Breast epithelium (tissue), 4 donors: ENCODE measurements around the gene TMEM147. TPM values are rescaled to one million over a fixed set of nuclear protein-coding genes. Genes with fewer than 3 reads are reported as not detected.

Experiments
- DNase-seq, 2 donors: peaks; one replicate each; pipeline ENCODE4 v3.0.0-alpha.2; 2019; ENCODE audit warnings: low spot score in 2 of 2
- H3K27ac ChIP-seq, 2 donors: fragments of 200-600 bp; sonication (generic) in 1 of 2; one replicate each; pipeline ENCODE4 v1.5.1; 2016 to 2019; ENCODE audit warnings: mild to moderate bottlenecking in 1 of 2
- H3K27me3 ChIP-seq, 2 donors: fragments of 200-600 bp; sonication (generic) in 1 of 2; one replicate each; pipeline versions ENCODE4 v1.5.1 to v1.6.0; 2017 to 2019; ENCODE audit warnings: control low read depth in 1 of 2, mild to moderate bottlenecking in 1 of 2
- H3K36me3 ChIP-seq: fragments of 200-600 bp; one replicate; pipeline ENCODE4 v1.5.1; 2019
- H3K4me1 ChIP-seq, 2 donors: fragments of 200-600 bp; sonication (generic); one replicate each; pipeline ENCODE4 v1.5.1; 2016 to 2019; ENCODE audit warnings: control low read depth in 1 of 2
- H3K4me3 ChIP-seq, 3 donors: fragments of 200-600 bp; sonication (generic); 1 replicate in 2 of 3; 2 replicates in 1 of 3; pipeline ENCODE4 v1.5.1; 2016 to 2019; ENCODE audit warnings: mild to moderate bottlenecking in 3 of 3, moderate library complexity in 2 of 3
- H3K9me3 ChIP-seq, 2 donors: fragments of 200-600 bp; sonication (generic) in 1 of 2; one replicate each; pipeline ENCODE4 v1.5.1; 2016 to 2019; ENCODE audit warnings: control low read depth in 1 of 2
- CTCF ChIP-seq, 3 donors: fragments of 450-650 bp; IDR thresholded peaks; one replicate each; pipeline ENCODE4 v1.5.1; 2016 to 2017; ENCODE audit warnings: antibody characterized with exemption in 3 of 3, mild to moderate bottlenecking in 3 of 3, moderate library complexity in 3 of 3
- POLR2A ChIP-seq: fragments of 450-650 bp; IDR thresholded peaks from one replicate; pipeline ENCODE4 v1.6.1; 2016; ENCODE audit warnings: antibody characterized with exemption, mild to moderate bottlenecking, moderate library complexity
- POLR2AphosphoS5 ChIP-seq, 3 donors: sonication (generic); formaldehyde crosslinking; IDR thresholded peaks; one replicate each; pipeline ENCODE4 v1.6.1; 2017; ENCODE audit warnings: antibody characterized with exemption in 3 of 3
- intact Hi-C: fragments of 100-400 bp; cut with DNase I; formaldehyde crosslinking; loops from one replicate; pipeline ENCODE4 v1.15.1; 2023; ENCODE audit warnings: low total_unique reads
- total RNA-seq, 3 donors: library from RNA; depleted of rRNA; stranded (reverse); fragments of >200 nt; gene quantifications; one replicate each; pipeline ENCODE4 v1.1.0, GENCODE V29; 2016

TMEM147 gene
- total RNA-seq, 3 donors from 2014 or later: 67.4 to 91.8 (median 91.8) TPM

GRCh38 chr19:35542209-35542608, 3.2 kb upstream of the TMEM147 start:
- Histone ChIP-seq H3K4me1 (peaks cover 0 to 3% of the 10 kb centered on the region in 2 donors), H3K27ac (no peak overlapping the region), H3K9me3 (no peaks in the 10 kb centered on the region), H3K36me3 (no peaks in the 10 kb centered on the region), H3K27me3 (no peaks in the 10 kb centered on the region), H3K4me3 (no peak overlapping the region)
- no peak for TF ChIP-seq CTCF (IDR thresholded peaks at IDR 0.05)
- no peak for TF ChIP-seq POLR2A
- TF ChIP-seq POLR2AphosphoS5 (IDR thresholded peaks at IDR 0.05): no peak
- intact Hi-C loops: loop anchor here (5.0 kb wide), 1 partner anchor 490 kb away; no protein-coding TSS in a partner anchor
- no peak for DNase-seq

GRCh38 chr19:35543280-35544109, 1.9 kb upstream of the TMEM147 start:
- no peaks in the 10 kb centered on the region for H3K27me3 ChIP-seq
- no peak overlapping the region for H3K4me3 ChIP-seq
- H3K9me3 ChIP-seq: no peaks in the 10 kb centered on the region
- H3K4me1 ChIP-seq: peaks cover 0 to 3% of the 10 kb centered on the region in 2 donors
- H3K27ac ChIP-seq: no peak overlapping the region
- intact Hi-C loops: loop anchor here (5.0 kb wide), 1 partner anchor 491 kb away; no protein-coding TSS in a partner anchor
- DNase-seq: no peak
- H3K36me3 ChIP-seq: no peaks in the 10 kb centered on the region
- TF ChIP-seq POLR2AphosphoS5 (IDR thresholded peaks at IDR 0.05): no peak
- TF ChIP-seq POLR2A: no peak
- TF ChIP-seq CTCF (IDR thresholded peaks at IDR 0.05): no peak

GRCh38 chr19:35544110-35544802, 1.2 kb upstream of the TMEM147 start:
- no peaks in the 10 kb centered on the region for H3K9me3 ChIP-seq
- intact Hi-C loops: loop anchor here (5.0 kb wide), 1 partner anchor 492 kb away; no protein-coding TSS in a partner anchor

GRCh38 chr19:35545855-35546381, 492 bp downstream of the TMEM147 start:
- H3K9me3 ChIP-seq: no peaks in the 10 kb centered on the region
- DNase-seq: peak in 1 of 2 donors; percentile 29
- peak overlapping the region; percentile 84 to 89 for H3K27ac ChIP-seq
- TF ChIP-seq POLR2AphosphoS5 (IDR thresholded peaks at IDR 0.05) (no peak), CTCF (IDR thresholded peaks at IDR 0.05) (no peak), POLR2A (no peak)
- peaks cover 0 to 3% of the 10 kb centered on the region in 2 donors for H3K4me1 ChIP-seq
- no peaks in the 10 kb centered on the region for H3K36me3 ChIP-seq
- no peaks in the 10 kb centered on the region for H3K27me3 ChIP-seq
- peak overlapping the region; percentile 87 to 97 (median 89) for H3K4me3 ChIP-seq
- intact Hi-C loops: no loop called here

More at GRCh38 chr19:35544110-35544802, 1.2 kb upstream of the TMEM147 start:
- no peak for DNase-seq
- no peaks in the 10 kb centered on the region for H3K27me3 ChIP-seq
- TF ChIP-seq POLR2A (no peak), POLR2AphosphoS5 (IDR thresholded peaks at IDR 0.05) (no peak), CTCF (IDR thresholded peaks at IDR 0.05) (no peak)
- peaks cover 0 to 3% of the 10 kb centered on the region in 2 donors for H3K4me1 ChIP-seq
- H3K4me3 ChIP-seq: peak overlapping the region; percentile 87 to 97 (median 89)
- H3K36me3 ChIP-seq: no peaks in the 10 kb centered on the region
- peak overlapping the region in 1 of 2 donors; percentile 84 for H3K27ac ChIP-seq
